Left renal pelvis (tissue), 4 donors: ENCODE data around the gene KCNMA1. TPM values are rescaled to one million over a fixed set of nuclear protein-coding genes. Genes with fewer than 3 reads are reported as not detected.

ENCODE experiments used
- DNase-seq, 4 donors: peaks; one replicate each; pipeline ENCODE4 v3.0.0-alpha.2; 2013; ENCODE audit warnings: low read depth in 4 of 4, low spot score in 3 of 4
- polyA plus RNA-seq, 4 donors: library from polyadenylated mRNA; unstranded; fragments of 120-200 nt; gene quantifications; one replicate each; pipeline ENCODE4 v1.2.1, GENCODE V29; 2013; ENCODE audit not compliant: insufficient read length in 4 of 4

Gene KCNMA1
- polyA plus RNA-seq, 4 donors: 3.3 to 4.9 (median 4.4) TPM

GRCh38 chr10:77052593-77052992, 585.0 kb downstream of the KCNMA1 start:
- DNase-seq: no peak

GRCh38 chr10:77051837-77052236, 585.8 kb downstream of the KCNMA1 start:
- DNase-seq: no peak

GRCh38 chr10:77049896-77050295, 587.7 kb downstream of the KCNMA1 start:
- DNase-seq: no peak

GRCh38 chr10:77049146-77049545, 588.5 kb downstream of the KCNMA1 start:
- no peak for DNase-seq

- no peak for DNase-seq
Measured at GRCh38 chr10:77045085-77045484, 592.5 kb downstream of the KCNMA1 start.

- no peak for DNase-seq
Measured at GRCh38 chr10:77043420-77043763, 594.2 kb downstream of the KCNMA1 start.

GRCh38 chr10:77042706-77043419, 594.7 kb downstream of the KCNMA1 start:
- DNase-seq: no peak

GRCh38 chr10:77041636-77042258, 595.9 kb downstream of the KCNMA1 start:
- no peak for DNase-seq

GRCh38 chr10:77038407-77038806, 599.2 kb downstream of the KCNMA1 start:
- DNase-seq: no peak

GRCh38 chr10:77037735-77038403, 599.7 kb downstream of the KCNMA1 start:
- DNase-seq: no peak

GRCh38 chr10:77036993-77037734, 600.4 kb downstream of the KCNMA1 start:
- no peak for DNase-seq

GRCh38 chr10:77036276-77036675, 601.3 kb downstream of the KCNMA1 start:
- no peak for DNase-seq

- no peak for DNase-seq
Measured at GRCh38 chr10:77034795-77035194, 602.8 kb downstream of the KCNMA1 start.

GRCh38 chr10:77034240-77034639, 603.4 kb downstream of the KCNMA1 start:
- DNase-seq: no peak

GRCh38 chr10:77032188-77032570, 605.4 kb downstream of the KCNMA1 start:
- no peak for DNase-seq

GRCh38 chr10:77031531-77032187, 605.9 kb downstream of the KCNMA1 start:
- no peak for DNase-seq

GRCh38 chr10:77030974-77031373, 606.6 kb downstream of the KCNMA1 start:
- no peak for DNase-seq

- peak in 1 of 4 donors; percentile 49 for DNase-seq
Measured at GRCh38 chr10:77029777-77030717, 607.6 kb downstream of the KCNMA1 start.

GRCh38 chr10:77028042-77028441, 609.6 kb downstream of the KCNMA1 start:
- DNase-seq: no peak

GRCh38 chr10:77027576-77027975, 610.0 kb downstream of the KCNMA1 start:
- no peak for DNase-seq
